B cell (primary cell): ENCODE data around the gene RAI1.

ENCODE experiments used
- EZH2 ChIP-seq: IDR thresholded peaks from 2 replicates; pipeline ENCODE4 v1.6.1; 2012; ENCODE audit warnings: borderline replicate concordance, low read depth, mild to moderate bottlenecking, moderate library complexity, low read length; ENCODE audit not compliant: insufficient read depth, poor library complexity, severe bottlenecking
- TF ChIP-seq, protein P1 (sequence below): fragments of 200-600 bp; IDR thresholded peaks from one replicate; pipeline ENCODE4 v1.8.0; 2022; ENCODE audit warnings: antibody characterized with exemption, mild to moderate bottlenecking

- TF ChIP-seq, protein P1, sequence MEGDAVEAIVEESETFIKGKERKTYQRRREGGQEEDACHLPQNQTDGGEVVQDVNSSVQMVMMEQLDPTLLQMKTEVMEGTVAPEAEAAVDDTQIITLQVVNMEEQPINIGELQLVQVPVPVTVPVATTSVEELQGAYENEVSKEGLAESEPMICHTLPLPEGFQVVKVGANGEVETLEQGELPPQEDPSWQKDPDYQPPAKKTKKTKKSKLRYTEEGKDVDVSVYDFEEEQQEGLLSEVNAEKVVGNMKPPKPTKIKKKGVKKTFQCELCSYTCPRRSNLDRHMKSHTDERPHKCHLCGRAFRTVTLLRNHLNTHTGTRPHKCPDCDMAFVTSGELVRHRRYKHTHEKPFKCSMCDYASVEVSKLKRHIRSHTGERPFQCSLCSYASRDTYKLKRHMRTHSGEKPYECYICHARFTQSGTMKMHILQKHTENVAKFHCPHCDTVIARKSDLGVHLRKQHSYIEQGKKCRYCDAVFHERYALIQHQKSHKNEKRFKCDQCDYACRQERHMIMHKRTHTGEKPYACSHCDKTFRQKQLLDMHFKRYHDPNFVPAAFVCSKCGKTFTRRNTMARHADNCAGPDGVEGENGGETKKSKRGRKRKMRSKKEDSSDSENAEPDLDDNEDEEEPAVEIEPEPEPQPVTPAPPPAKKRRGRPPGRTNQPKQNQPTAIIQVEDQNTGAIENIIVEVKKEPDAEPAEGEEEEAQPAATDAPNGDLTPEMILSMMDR, result no peak
- no peak for TF ChIP-seq EZH2
Observed at GRCh38 chr17:17672453-17673368, 8.5 kb upstream of the RAI1 start.
